ENCODE data around the gene KRTAP10-5.
"Not testable (repeated sequence)": the region's sequence is repeated elsewhere in the genome, so short reads cannot be mapped to it uniquely, and the experiment has no call there.

DNA sequence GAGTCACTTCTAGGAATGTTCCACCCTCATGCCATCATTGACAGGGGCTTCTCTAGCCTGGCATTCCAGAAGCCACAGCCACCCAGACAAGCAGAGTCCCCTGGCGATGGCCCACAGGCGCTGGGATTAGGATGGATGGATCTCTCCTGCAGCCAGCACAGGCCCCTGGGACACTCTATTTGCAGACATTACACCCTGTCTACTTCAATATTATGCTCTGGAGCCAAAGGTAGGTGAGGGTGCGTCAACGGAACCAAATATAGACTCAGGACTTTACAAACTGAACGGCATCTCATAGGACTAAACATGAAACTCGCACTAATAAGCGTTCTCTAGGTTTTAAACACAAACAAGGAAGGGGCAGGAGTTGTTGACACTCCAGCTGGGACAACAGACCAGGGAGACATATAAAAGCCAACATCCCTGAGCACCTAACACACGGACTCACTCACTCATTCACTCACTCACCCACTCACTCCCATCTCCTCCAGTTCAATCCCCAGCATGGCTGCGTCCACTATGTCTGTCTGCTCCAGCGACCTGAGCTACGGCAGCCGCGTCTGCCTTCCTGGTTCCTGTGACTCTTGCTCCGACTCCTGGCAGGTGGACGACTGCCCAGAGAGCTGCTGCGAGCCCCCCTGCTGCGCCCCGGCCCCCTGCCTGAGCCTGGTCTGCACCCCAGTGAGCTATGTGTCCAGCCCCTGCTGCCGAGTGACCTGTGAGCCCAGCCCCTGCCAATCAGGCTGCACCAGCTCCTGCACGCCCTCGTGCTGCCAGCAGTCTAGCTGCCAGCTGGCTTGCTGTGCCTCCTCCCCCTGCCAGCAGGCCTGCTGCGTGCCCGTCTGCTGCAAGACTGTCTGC is 19.9 kb upstream of the KRTAP10-5 start, which contains the start of gene KRTAP10-7:
- TF ChIP-seq, protein P1, sequence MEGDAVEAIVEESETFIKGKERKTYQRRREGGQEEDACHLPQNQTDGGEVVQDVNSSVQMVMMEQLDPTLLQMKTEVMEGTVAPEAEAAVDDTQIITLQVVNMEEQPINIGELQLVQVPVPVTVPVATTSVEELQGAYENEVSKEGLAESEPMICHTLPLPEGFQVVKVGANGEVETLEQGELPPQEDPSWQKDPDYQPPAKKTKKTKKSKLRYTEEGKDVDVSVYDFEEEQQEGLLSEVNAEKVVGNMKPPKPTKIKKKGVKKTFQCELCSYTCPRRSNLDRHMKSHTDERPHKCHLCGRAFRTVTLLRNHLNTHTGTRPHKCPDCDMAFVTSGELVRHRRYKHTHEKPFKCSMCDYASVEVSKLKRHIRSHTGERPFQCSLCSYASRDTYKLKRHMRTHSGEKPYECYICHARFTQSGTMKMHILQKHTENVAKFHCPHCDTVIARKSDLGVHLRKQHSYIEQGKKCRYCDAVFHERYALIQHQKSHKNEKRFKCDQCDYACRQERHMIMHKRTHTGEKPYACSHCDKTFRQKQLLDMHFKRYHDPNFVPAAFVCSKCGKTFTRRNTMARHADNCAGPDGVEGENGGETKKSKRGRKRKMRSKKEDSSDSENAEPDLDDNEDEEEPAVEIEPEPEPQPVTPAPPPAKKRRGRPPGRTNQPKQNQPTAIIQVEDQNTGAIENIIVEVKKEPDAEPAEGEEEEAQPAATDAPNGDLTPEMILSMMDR (IDR thresholded peaks at IDR 0.05; ENCODE audit: insufficient read depth, low read length) = not testable (repeated sequence)
- not testable (repeated sequence) for TF ChIP-seq REST (IDR thresholded peaks at IDR 0.05; ENCODE audit: insufficient replicate concordance, low read depth); POLR2AphosphoS5 (IDR thresholded peaks at IDR 0.05; ENCODE audit: low read depth)

All from HL-60 (cell line).